Endothelial cell of umbilical vein (primary cell): ENCODE measurements around the gene ACSBG1. TPM values are rescaled to one million over a fixed set of nuclear protein-coding genes. Genes with fewer than 3 reads are reported as not detected.

Experiments used
- BruUV-seq: library from RNA; stranded (reverse); fragments of 400-500 nt; replicated peaks from 2 replicates; lab custom pipeline; 2021; lab: Mats Ljungman, UMichigan
- CTCF ChIA-PET: fragments of 300-600, 350-600 bp; sonication (Branson Sonifier 250); formaldehyde crosslinking; loops from one replicate; lab custom pipeline; 2021; ENCODE audit warnings: antibody characterized with exemption, inconsistent platforms; lab: Charles Lee
- POLR2A ChIA-PET: fragments of 300-600, 350-600 bp; sonication (Branson Sonifier 250); formaldehyde crosslinking; loops from one replicate; lab custom pipeline; 2021; ENCODE audit warnings: antibody characterized with exemption, inconsistent platforms; lab: Charles Lee
- DNase-seq: peaks from one replicate; pipeline ENCODE4 v3.0.0-alpha.2; 2011; ENCODE audit warnings: low read depth, low spot score
- FAIRE-seq: peaks from 2 replicates; lab custom pipeline; 2011; peaks lifted over from hg19 to GRCh38; lab: Jason Lieb, UNC
- H2AFZ ChIP-seq: 2 replicates; pipeline ENCODE4 v1.6.0; 2012; ENCODE audit warnings: low read depth, low read length, control low read depth, inconsistent platforms
- H3K27ac ChIP-seq: 2 replicates; pipeline ENCODE4 v1.5.1; 2011; ENCODE audit warnings: low read depth, mild to moderate bottlenecking, control low read depth, low read length, moderate library complexity; ENCODE audit not compliant: insufficient read depth
- H3K27me3 ChIP-seq, 2 experiments: 2 replicates each; pipeline versions ENCODE4 v1.6.0 to v1.6.1; 2011; ENCODE audit warnings: low read length in 2 of 2, mixed read lengths in 1 of 2; ENCODE audit not compliant: control insufficient read depth in 2 of 2, insufficient read depth in 2 of 2
- H3K36me3 ChIP-seq, 2 experiments: 2 replicates in 1 of 2; 3 replicates in 1 of 2; pipeline ENCODE4 v1.5.1; 2011; ENCODE audit warnings: low read length in 2 of 2, mild to moderate bottlenecking in 1 of 2, moderate library complexity in 1 of 2; ENCODE audit not compliant: control insufficient read depth in 2 of 2, insufficient read depth in 2 of 2; ENCODE audit errors: extremely low read depth in 1 of 2
- H3K4me1 ChIP-seq: 3 replicates; pipeline ENCODE4 v1.5.1; 2011; ENCODE audit warnings: mild to moderate bottlenecking, low read length; ENCODE audit not compliant: control insufficient read depth, insufficient read depth; ENCODE audit errors: extremely low read depth
- H3K4me2 ChIP-seq: 2 replicates; pipeline ENCODE4 v1.6.1; 2011; ENCODE audit warnings: low read length, control low read depth, mixed read lengths; ENCODE audit not compliant: insufficient read depth
- H3K4me3 ChIP-seq, 3 experiments: fragments of 200-600 bp in 1 of 3; sonication (generic), shearing (Covaris generic) in 1 of 3; replicated peaks in 1 of 3; 2 replicates each; pipeline ENCODE4 v1.5.1; 2011 to 2016; ENCODE audit warnings: control low read depth in 3 of 3, low read length in 3 of 3, mild to moderate bottlenecking in 2 of 3, inconsistent platforms in 1 of 3, low read depth in 1 of 3, moderate library complexity in 1 of 3; ENCODE audit not compliant: insufficient read depth in 1 of 3
- H3K79me2 ChIP-seq: 2 replicates; pipeline ENCODE4 v1.6.0; 2012; ENCODE audit warnings: low read length, inconsistent platforms; ENCODE audit not compliant: control insufficient read depth, insufficient read depth
- H3K9ac ChIP-seq: replicated peaks from 2 replicates; pipeline ENCODE3; 2011; ENCODE audit warnings: low read length, control low read depth; ENCODE audit not compliant: insufficient read depth; ENCODE audit errors: extremely low read depth
- H3K9me1 ChIP-seq: replicated peaks from 3 replicates; pipeline ENCODE4 v1.6.0; 2011; ENCODE audit warnings: mild to moderate bottlenecking, low read length; ENCODE audit not compliant: control insufficient read depth, insufficient read depth; ENCODE audit errors: extremely low read depth
- H3K9me3 ChIP-seq: replicated peaks from 2 replicates; pipeline ENCODE4 v1.5.1; 2012; ENCODE audit warnings: low read length, inconsistent platforms; ENCODE audit not compliant: control insufficient read depth, insufficient read depth
- H4K20me1 ChIP-seq: replicated peaks from 2 replicates; pipeline ENCODE3; 2011; ENCODE audit warnings: mild to moderate bottlenecking, low read length; ENCODE audit not compliant: control insufficient read depth, insufficient read depth; ENCODE audit errors: extremely low read depth
- EZH2 ChIP-seq: IDR thresholded peaks from 2 replicates; pipeline ENCODE4 v1.6.1; 2012; ENCODE audit warnings: borderline replicate concordance, low read depth, mild to moderate bottlenecking, moderate library complexity, low read length, inconsistent platforms; ENCODE audit not compliant: severe bottlenecking
- FOS ChIP-seq: IDR thresholded peaks from 2 replicates; pipeline ENCODE4 v1.6.1; 2011; ENCODE audit warnings: mild to moderate bottlenecking, low read length, moderate library complexity, borderline replicate concordance; ENCODE audit not compliant: insufficient read depth
- GATA2 ChIP-seq: IDR thresholded peaks from 2 replicates; pipeline ENCODE4 v1.7.0; 2011; ENCODE audit warnings: low read depth, mild to moderate bottlenecking, moderate library complexity, mixed read lengths, low read length; ENCODE audit not compliant: insufficient read length, insufficient read depth
- JUN ChIP-seq: IDR thresholded peaks from 2 replicates; pipeline ENCODE4 v1.6.1; 2011; ENCODE audit warnings: borderline replicate concordance, low read depth; ENCODE audit not compliant: insufficient read length, insufficient read depth
- MAX ChIP-seq: IDR thresholded peaks from 2 replicates; pipeline ENCODE4 v1.6.1; 2011; ENCODE audit not compliant: insufficient read depth, insufficient read length
- MYC ChIP-seq: IDR thresholded peaks from one replicate; pipeline ENCODE4 v1.6.1; 2011; ENCODE audit warnings: mild to moderate bottlenecking, low read depth, low read length
- POLR2A ChIP-seq: IDR thresholded peaks from 2 replicates; pipeline ENCODE4 v1.6.1; 2012; ENCODE audit warnings: low read depth, mild to moderate bottlenecking, control low read depth, low read length
- POLR2AphosphoS5 ChIP-seq: IDR thresholded peaks from 2 replicates; pipeline ENCODE4 v1.6.1; 2012; ENCODE audit warnings: low read depth, mild to moderate bottlenecking, control low read depth, low read length, moderate library complexity; ENCODE audit not compliant: insufficient read depth
- dilution Hi-C: fragments of 300-500 bp; cut with MboI; formaldehyde crosslinking; loops from one replicate; pipeline ENCODE4 v1.15.0; 2019; ENCODE audit warnings: low sequenced_read_pairs; ENCODE audit not compliant: extremely low pct_ligation_motif_present
- intact Hi-C: fragments of 100-400 bp; cut with micrococcal nuclease; formaldehyde crosslinking; loops from one replicate; pipeline ENCODE4 v1.10.0; 2022
- polyA plus RNA-seq, 4 experiments: library from polyadenylated mRNA; depleted of rRNA in 3 of 4; stranded (reverse) in 3 of 4; unstranded in 1 of 4; fragments of >200 nt; gene quantifications; 2 replicates each; pipeline versions ENCODE4 v1.2.1 to v1.2.3, GENCODE V29; 2011 to 2012; ENCODE audit warnings: missing spikeins in 1 of 4
- total RNA-seq: library from RNA; stranded (reverse); gene quantifications from 2 replicates; pipeline ENCODE4 v1.2.3, GENCODE V29; 2021
- TF ChIP-seq, protein P1 (sequence below), 2 donors: IDR thresholded peaks; 1 replicate in 1 of 2; 2 replicates in 1 of 2; pipeline ENCODE4 v1.5.1; 2011; ENCODE audit warnings: low read length in 2 of 2, mild to moderate bottlenecking in 2 of 2, moderate library complexity in 2 of 2, control low read depth in 1 of 2, inconsistent platforms in 1 of 2, low read depth in 1 of 2; ENCODE audit not compliant: insufficient read depth in 1 of 2; ENCODE audit errors: extremely low read depth in 1 of 2

ACSBG1 gene
- total and polyA plus RNA-seq, 2 donors (not counting 3 experiments of a cell fraction or from before 2014, with no cell fraction given) = not detected

GRCh38 chr15:78222745-78223395 lies 11.5 kb downstream of the ACSBG1 start:
- no peaks in the 10 kb centered on the region for H3K79me2 ChIP-seq
- no peak overlapping the region for H3K9ac ChIP-seq
- H3K9me1 ChIP-seq = no peaks in the 10 kb centered on the region
- no TSS peak for BruUV-seq
- ChIA-PET POLR2A (no interaction called here), CTCF (interaction anchor here (1.2 kb wide), 1 partner anchor 17 kb away, joined by 3 read pairs; no protein-coding TSS in a partner anchor)
- FAIRE-seq (no peak), DNase-seq (no peak)
- H4K20me1 ChIP-seq = no peaks in the 10 kb centered on the region
- no peak overlapping the region for H3K27ac ChIP-seq
- TF ChIP-seq MYC (no peak), EZH2 (no peak), GATA2 (no peak), POLR2AphosphoS5 (no peak), JUN (no peak), FOS (no peak), MAX (no peak), POLR2A (no peak)
- TF ChIP-seq, protein P1, sequence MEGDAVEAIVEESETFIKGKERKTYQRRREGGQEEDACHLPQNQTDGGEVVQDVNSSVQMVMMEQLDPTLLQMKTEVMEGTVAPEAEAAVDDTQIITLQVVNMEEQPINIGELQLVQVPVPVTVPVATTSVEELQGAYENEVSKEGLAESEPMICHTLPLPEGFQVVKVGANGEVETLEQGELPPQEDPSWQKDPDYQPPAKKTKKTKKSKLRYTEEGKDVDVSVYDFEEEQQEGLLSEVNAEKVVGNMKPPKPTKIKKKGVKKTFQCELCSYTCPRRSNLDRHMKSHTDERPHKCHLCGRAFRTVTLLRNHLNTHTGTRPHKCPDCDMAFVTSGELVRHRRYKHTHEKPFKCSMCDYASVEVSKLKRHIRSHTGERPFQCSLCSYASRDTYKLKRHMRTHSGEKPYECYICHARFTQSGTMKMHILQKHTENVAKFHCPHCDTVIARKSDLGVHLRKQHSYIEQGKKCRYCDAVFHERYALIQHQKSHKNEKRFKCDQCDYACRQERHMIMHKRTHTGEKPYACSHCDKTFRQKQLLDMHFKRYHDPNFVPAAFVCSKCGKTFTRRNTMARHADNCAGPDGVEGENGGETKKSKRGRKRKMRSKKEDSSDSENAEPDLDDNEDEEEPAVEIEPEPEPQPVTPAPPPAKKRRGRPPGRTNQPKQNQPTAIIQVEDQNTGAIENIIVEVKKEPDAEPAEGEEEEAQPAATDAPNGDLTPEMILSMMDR (IDR thresholded peaks at IDR 0.05; ENCODE audit: extremely low read depth in 1 of 2, insufficient read depth in 1 of 2, low read depth in 1 of 2, low read length in 2 of 2) = no peak
- intact Hi-C loops = no loop called here
- H3K27me3 ChIP-seq = peaks cover 4 to 7% of the 10 kb centered on the region in 2 experiments
- no peaks in the 10 kb centered on the region for H3K36me3 ChIP-seq
- H3K9me3 ChIP-seq = no peaks in the 10 kb centered on the region
- no peaks in the 10 kb centered on the region for H3K4me1 ChIP-seq
- H3K4me3 ChIP-seq = no peak overlapping the region
- H2AFZ ChIP-seq = no peak overlapping the region
- dilution Hi-C loops = no loop called here
- H3K4me2 ChIP-seq = no peak overlapping the region
